HepG2 (cell line): ENCODE data around the gene ASB8. TPM values are rescaled to one million over a fixed set of nuclear protein-coding genes. Genes with fewer than 3 reads are reported as not detected.

Experiments used
- ATAC-seq: fragments of 200-7000 bp; cut with Tn5 transposase; 3 replicates; pipeline ENCODE4 v1.9.1; 2020; ENCODE audit warnings: mild to moderate bottlenecking, moderate library complexity
- BruUV-seq: library from RNA; stranded (reverse); fragments of 400-500 nt; replicated peaks from 2 replicates; lab custom pipeline; 2021; lab: Mats Ljungman, UMichigan
- CTCF ChIA-PET: fragments of 300-600 bp; formaldehyde crosslinking; extraction: SDS; loops from one replicate; lab custom pipeline; 2021; ENCODE audit warnings: low total read pairs, inconsistent platforms, low intra/inter-chr PET ratio; lab: Yijun Ruan, JAX
- POLR2A ChIA-PET: fragments of 350-600 bp; sonication (Branson Sonifier 250); formaldehyde crosslinking; loops from one replicate; lab custom pipeline; 2020; ENCODE audit warnings: antibody characterized with exemption, inconsistent platforms; lab: Yijun Ruan, JAX
- DNase-seq: peaks from one replicate; pipeline ENCODE4 v3.0.0-alpha.2; 2015; ENCODE audit warnings: low spot score
- FAIRE-seq: peaks from 3 replicates; lab custom pipeline; 2011; peaks lifted over from hg19 to GRCh38; lab: Jason Lieb, UNC
- H2AFZ ChIP-seq: one replicate; pipeline ENCODE4 v1.6.1; 2011; ENCODE audit warnings: low read length, inconsistent platforms
- H3K27ac ChIP-seq: fragments of 300-600 bp; 3 replicates; pipeline ENCODE4 v1.8.0; 2011; ENCODE audit warnings: mixed run types, mild to moderate bottlenecking, mixed read lengths, low read length, inconsistent platforms; ENCODE audit not compliant: insufficient read depth; ENCODE audit errors: extremely low read length
- H3K27me3 ChIP-seq, 2 experiments: fragments of 200-600 bp in 1 of 2; 2 replicates in 1 of 2; 3 replicates in 1 of 2; pipeline versions ENCODE4 v1.6.0 to v1.8.0; 2011; ENCODE audit warnings: low read length in 2 of 2, mild to moderate bottlenecking in 2 of 2, moderate library complexity in 2 of 2, inconsistent platforms in 1 of 2; ENCODE audit not compliant: insufficient read depth in 2 of 2, control insufficient read depth in 1 of 2
- H3K36me3 ChIP-seq, 2 experiments: fragments of 200-600 bp in 1 of 2; replicated peaks in 1 of 2; 2 replicates in 1 of 2; 3 replicates in 1 of 2; pipeline versions ENCODE4 v1.5.1 to v1.8.0; 2011; ENCODE audit warnings: low read length in 2 of 2, inconsistent platforms in 1 of 2; ENCODE audit not compliant: insufficient read depth in 2 of 2, control insufficient read depth in 1 of 2
- H3K4me1 ChIP-seq: 2 replicates; pipeline ENCODE4 v1.5.1; 2012; ENCODE audit warnings: low read length, inconsistent platforms; ENCODE audit not compliant: insufficient read depth
- H3K4me2 ChIP-seq: 2 replicates; pipeline ENCODE4 v1.6.0; 2011; ENCODE audit warnings: low read depth, low read length, inconsistent platforms
- H3K4me3 ChIP-seq, 3 experiments: fragments of 200-600 bp in 1 of 3; sonication (generic), shearing (Covaris generic) in 1 of 3; replicated peaks in 1 of 3; 2 replicates each; pipeline ENCODE4 v1.5.1; 2011 to 2016; ENCODE audit warnings: low read length in 3 of 3, inconsistent platforms in 2 of 3, low read depth in 2 of 3, mild to moderate bottlenecking in 2 of 3, control low read depth in 1 of 3, mixed read lengths in 1 of 3; ENCODE audit not compliant: insufficient read depth in 1 of 3
- H3K79me2 ChIP-seq: one replicate; pipeline ENCODE4 v1.6.1; 2011; ENCODE audit warnings: low read length, inconsistent platforms; ENCODE audit not compliant: insufficient read depth
- H3K9ac ChIP-seq: 2 replicates; pipeline ENCODE4 v1.6.0; 2011; ENCODE audit warnings: mild to moderate bottlenecking, low read depth, low read length, inconsistent platforms; ENCODE audit not compliant: insufficient read depth
- H3K9me3 ChIP-seq: 2 replicates; pipeline ENCODE4 v1.5.1; 2012; ENCODE audit warnings: mild to moderate bottlenecking, low read length
- H4K20me1 ChIP-seq: 2 replicates; pipeline ENCODE4 v1.6.0; 2011; ENCODE audit warnings: inconsistent platforms, mild to moderate bottlenecking, low read length, moderate library complexity; ENCODE audit not compliant: insufficient read depth
- ATF7 ChIP-seq, 2 experiments: fragments of 450-650 bp in 1 of 2; sonication (generic) in 1 of 2; formaldehyde crosslinking in 1 of 2; IDR thresholded peaks; 2 replicates each; pipeline versions ENCODE4 v1.4.0 to v1.6.1; 2016 to 2020; ENCODE audit warnings: antibody characterized with exemption in 1 of 2, mild to moderate bottlenecking in 1 of 2, missing genetic modification reagents in 1 of 2
- CSRNP2 ChIP-seq: sonication (generic); formaldehyde crosslinking; conservative IDR thresholded peaks from 2 replicates; pipeline ENCODE4 v1.8.0; 2022; ENCODE audit warnings: low read depth, missing genetic modification reagents
- IKZF1 ChIP-seq: fragments of 450-650 bp; IDR thresholded peaks from 2 replicates; pipeline ENCODE4 v1.7.1; 2016
- KDM3A ChIP-seq: IDR thresholded peaks from 2 replicates; pipeline ENCODE4 v1.6.1; 2018; ENCODE audit warnings: low read depth, missing compliant biosample characterization
- NFAT5 ChIP-seq: sonication (generic); formaldehyde crosslinking; IDR thresholded peaks from 2 replicates; pipeline ENCODE4 v1.4.0; 2020; ENCODE audit warnings: missing genetic modification reagents
- SMARCE1 ChIP-seq: fragments of 450-650 bp; IDR thresholded peaks from 2 replicates; pipeline ENCODE4 v1.6.1; 2017; ENCODE audit warnings: borderline replicate concordance
- ZNF296 ChIP-seq: sonication (generic); formaldehyde crosslinking; conservative IDR thresholded peaks from 2 replicates; pipeline ENCODE4 v1.5.0; 2020; ENCODE audit warnings: mild to moderate bottlenecking, missing genetic modification reagents
- ZNF556 ChIP-seq: sonication (generic); formaldehyde crosslinking; IDR thresholded peaks from 2 replicates; pipeline ENCODE4 v1.4.0; 2020; ENCODE audit warnings: mild to moderate bottlenecking, missing genetic modification reagents, borderline replicate concordance
- ZNF615 ChIP-seq: sonication (generic); formaldehyde crosslinking; IDR thresholded peaks from 2 replicates; pipeline ENCODE4 v1.5.0; 2020; ENCODE audit warnings: mild to moderate bottlenecking, missing genetic modification reagents, borderline replicate concordance
- ZNF652 ChIP-seq: IDR thresholded peaks from 2 replicates; pipeline ENCODE4 v1.6.1; 2016; ENCODE audit warnings: low read depth, borderline replicate concordance
- ZNF776 ChIP-seq: sonication (generic); formaldehyde crosslinking; IDR thresholded peaks from 2 replicates; pipeline ENCODE4 v1.4.0; 2020; ENCODE audit warnings: mild to moderate bottlenecking, missing genetic modification reagents
- WGBS: methylation state at CpG from one replicate; pipeline ENCODE4 v1.1.6; 2017; ENCODE audit warnings: low lambda C conversion rate; 5-methylcytosine and 5-hydroxymethylcytosine counted together
- in situ Hi-C: cut with HindIII; loops from 2 replicates; pipeline ENCODE4 v1.10.0; 2017; ENCODE audit warnings: low pct_unique_long_range_greater_than_20kb; ENCODE audit not compliant: extremely low pct_ligation_motif_present
- intact Hi-C: fragments of 100-400 bp; cut with micrococcal nuclease; formaldehyde crosslinking; loops from one replicate; pipeline ENCODE4 v1.10.0; 2022; ENCODE audit not compliant: unreplicated experiment
- polyA plus RNA-seq, 8 experiments: library from polyadenylated mRNA; depleted of rRNA in 3 of 8; stranded (reverse) in 7 of 8; unstranded in 1 of 8; fragments of >200 nt; fragmentation: Illumina TruSeq in 4 of 8; extraction: Trizol in 4 of 8; gene quantifications; 2 replicates each; pipeline versions ENCODE4 v1.2.1 to v1.2.3, GENCODE V29; 2011 to 2016; ENCODE audit warnings: low read depth in 4 of 8, missing spikeins in 1 of 8, mixed read lengths in 1 of 8; ENCODE audit not compliant: insufficient read depth in 1 of 8
- total RNA-seq, 5 experiments: library from RNA; depleted of rRNA; stranded (reverse); fragments of >200 nt; fragmentation: Illumina TruSeq; extraction: Trizol; gene quantifications; 2 replicates each; pipeline ENCODE4 v1.2.3, GENCODE V29; 2016; ENCODE audit warnings: low read depth in 1 of 5

The ASB8 gene
- total and polyA plus RNA-seq, 2 of the 13 experiments (the other 11 are each of a cell fraction or from before 2014, with no cell fraction given): 14.0 to 15.5 TPM

- intact Hi-C loops (loop anchor here (10.0 kb wide), 1 partner anchor 434 kb away; no protein-coding TSS in a partner anchor), in situ Hi-C loops (no loop called here)
- H3K4me3 ChIP-seq: no peak overlapping the region
- no peak overlapping the region for H2AFZ ChIP-seq
- ATAC-seq (no peak), FAIRE-seq (no peak), DNase-seq (no peak)
- H3K9me3 ChIP-seq: no peaks in the 10 kb centered on the region
- no TSS peak for BruUV-seq
- H3K36me3 ChIP-seq: no peaks in the 10 kb centered on the region
- H3K9ac ChIP-seq: no peak overlapping the region
- H3K4me2 ChIP-seq: no peak overlapping the region
- 0 out of 2 replicates have a peak, but pooled peaks cover 7% of the 10 kb centered on the region for H3K4me1 ChIP-seq
- no peaks in the 10 kb centered on the region for H4K20me1 ChIP-seq
- CTCF ChIA-PET: no interaction called here
- H3K27me3 ChIP-seq: peaks cover 2 to 58% of the 10 kb centered on the region in 2 experiments; a peak in 4 of 5 replicates
- no peak overlapping the region for H3K27ac ChIP-seq
- TF ChIP-seq ATF7 (IDR thresholded peaks at IDR 0.05) (peak; percentile 17; the same call in 1 of the 2 replicates), ATF7 (CRISPR knock-in tag; IDR thresholded peaks at IDR 0.05) (no peak), ZNF296 (CRISPR knock-in tag) (no peak), SMARCE1 (no peak), ZNF776 (CRISPR knock-in tag) (no peak)
- H3K79me2 ChIP-seq: no peaks in the 10 kb centered on the region
- 3% methylated on average over 2 of the region's 2 CpGs for WGBS
- POLR2A ChIA-PET: no interaction called here
Observed at GRCh38 chr12:48180857-48181495, 23.7 kb upstream of the ASB8 start.

GRCh38 chr12:48180424-48180823 is 23.1 kb upstream of the ASB8 start:
- no peak overlapping the region for H3K4me3 ChIP-seq
- intact Hi-C loops (loop anchor here (10.0 kb wide), 1 partner anchor 434 kb away; no protein-coding TSS in a partner anchor), in situ Hi-C loops (no loop called here)
- WGBS: 0% methylated on average over 1 of the region's 1 CpG
- no peak overlapping the region for H3K9ac ChIP-seq
- H3K27ac ChIP-seq: no peak overlapping the region
- ChIA-PET CTCF (no interaction called here), POLR2A (no interaction called here)
- H3K27me3 ChIP-seq: peaks cover 2 to 52% of the 10 kb centered on the region in 2 experiments; a peak in 4 of 5 replicates
- ATAC-seq: no peak
- H3K9me3 ChIP-seq: no peaks in the 10 kb centered on the region
- FAIRE-seq: no peak
- H3K4me2 ChIP-seq: no peak overlapping the region
- 0 out of 2 replicates have a peak, but pooled peaks cover 7% of the 10 kb centered on the region for H3K4me1 ChIP-seq
- no peaks in the 10 kb centered on the region for H3K36me3 ChIP-seq
- no peaks in the 10 kb centered on the region for H3K79me2 ChIP-seq
- no TSS peak for BruUV-seq
- no peak for DNase-seq
- H4K20me1 ChIP-seq: no peaks in the 10 kb centered on the region
- no peak overlapping the region for H2AFZ ChIP-seq
- TF ChIP-seq KDM3A (CRISPR knock-in tag) (no peak), CSRNP2 (no peak), NFAT5 (no peak), ZNF615 (no peak), IKZF1 (no peak), ZNF652 (CRISPR knock-in tag) (no peak), ZNF556 (CRISPR knock-in tag) (no peak)
